ENCODE data around the gene SIPA1.

DNA sequence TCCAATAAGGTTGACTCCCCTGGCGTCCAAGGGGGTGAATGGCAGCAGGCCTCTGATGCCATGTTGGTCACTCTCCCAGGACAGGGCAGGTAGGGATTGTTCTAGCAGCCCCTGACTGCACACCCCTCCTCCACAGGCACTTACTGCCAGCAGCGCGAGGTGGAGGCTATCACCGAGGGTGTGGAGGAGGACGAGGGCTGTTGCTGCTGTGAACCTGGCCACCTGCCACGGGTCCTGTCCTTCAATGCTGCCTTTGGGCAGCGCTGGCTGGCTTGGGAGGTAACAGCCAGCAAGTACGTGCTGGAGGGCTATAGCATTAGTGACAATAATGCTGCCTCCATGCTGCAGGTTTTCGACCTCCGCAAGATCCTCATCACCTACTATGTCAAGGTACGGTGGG lies 7.7 kb upstream of the SIPA1 start:
- TF ChIP-seq, protein P1, sequence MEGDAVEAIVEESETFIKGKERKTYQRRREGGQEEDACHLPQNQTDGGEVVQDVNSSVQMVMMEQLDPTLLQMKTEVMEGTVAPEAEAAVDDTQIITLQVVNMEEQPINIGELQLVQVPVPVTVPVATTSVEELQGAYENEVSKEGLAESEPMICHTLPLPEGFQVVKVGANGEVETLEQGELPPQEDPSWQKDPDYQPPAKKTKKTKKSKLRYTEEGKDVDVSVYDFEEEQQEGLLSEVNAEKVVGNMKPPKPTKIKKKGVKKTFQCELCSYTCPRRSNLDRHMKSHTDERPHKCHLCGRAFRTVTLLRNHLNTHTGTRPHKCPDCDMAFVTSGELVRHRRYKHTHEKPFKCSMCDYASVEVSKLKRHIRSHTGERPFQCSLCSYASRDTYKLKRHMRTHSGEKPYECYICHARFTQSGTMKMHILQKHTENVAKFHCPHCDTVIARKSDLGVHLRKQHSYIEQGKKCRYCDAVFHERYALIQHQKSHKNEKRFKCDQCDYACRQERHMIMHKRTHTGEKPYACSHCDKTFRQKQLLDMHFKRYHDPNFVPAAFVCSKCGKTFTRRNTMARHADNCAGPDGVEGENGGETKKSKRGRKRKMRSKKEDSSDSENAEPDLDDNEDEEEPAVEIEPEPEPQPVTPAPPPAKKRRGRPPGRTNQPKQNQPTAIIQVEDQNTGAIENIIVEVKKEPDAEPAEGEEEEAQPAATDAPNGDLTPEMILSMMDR (IDR thresholded peaks at IDR 0.05) = no peak
- TF ChIP-seq EP300 (IDR thresholded peaks at IDR 0.05) (no peak), POLR2AphosphoS5 (IDR thresholded peaks at IDR 0.05) (no peak)

Data from suprapubic skin (tissue), 4 donors.